GM12878 (cell line): ENCODE data around the gene PKD1L1. TPM values are rescaled to one million over a fixed set of nuclear protein-coding genes. Genes with fewer than 3 reads are reported as not detected.

Experiments used
- ATAC-seq: fragments of 200-7000 bp; cut with Tn5 transposase; 3 replicates; pipeline ENCODE4 v1.9.1; 2020; ENCODE audit warnings: mild to moderate bottlenecking, moderate library complexity
- BruUV-seq: library from RNA; stranded (reverse); fragments of 400-500 nt; replicated peaks from 2 replicates; lab custom pipeline; 2021; lab: Mats Ljungman, UMichigan
- CTCF ChIA-PET: fragments of 300-600 bp; sonication (Branson Sonifier 250); formaldehyde crosslinking; extraction: SDS; loops from one replicate; lab custom pipeline; 2021; ENCODE audit warnings: inconsistent platforms; lab: Yijun Ruan, JAX
- POLR2A ChIA-PET: fragments of 350-600 bp; formaldehyde crosslinking; extraction: SDS; loops from one replicate; lab custom pipeline; 2021; ENCODE audit warnings: inconsistent platforms; lab: Charles Lee
- RAD21 ChIA-PET: fragments of 300-600 bp; sonication (Branson Sonifier 250); formaldehyde crosslinking; loops from one replicate; lab custom pipeline; 2023; ENCODE audit warnings: antibody characterized with exemption; ENCODE audit not compliant: unreplicated experiment; lab: Charles Lee
- SMC1A ChIA-PET: fragments of 300-600 bp; sonication (Branson Sonifier 250); formaldehyde crosslinking; loops from one replicate; lab custom pipeline; 2023; ENCODE audit not compliant: unreplicated experiment, uncharacterized antibody; lab: Charles Lee
- DNase-seq: peaks from one replicate; pipeline ENCODE4 v3.0.0-alpha.2; 2011; ENCODE audit warnings: low read depth, low spot score
- FAIRE-seq: peaks from 3 replicates; lab custom pipeline; 2011; peaks lifted over from hg19 to GRCh38; lab: Jason Lieb, UNC
- H2AFZ ChIP-seq: 2 replicates; pipeline ENCODE4 v1.6.0; 2011; ENCODE audit warnings: low read depth, low read length, control low read depth; ENCODE audit not compliant: control insufficient read depth
- H3K27ac ChIP-seq: 2 replicates; pipeline ENCODE4 v1.5.1; 2011; ENCODE audit warnings: control low read depth; ENCODE audit not compliant: control insufficient read depth, insufficient read depth
- H3K27me3 ChIP-seq, 2 experiments: replicated peaks in 1 of 2; 2 replicates each; pipeline versions ENCODE4 v1.6.0 to v1.6.1; 2011; ENCODE audit warnings: low read length in 1 of 2; ENCODE audit not compliant: control insufficient read depth in 2 of 2, insufficient read depth in 2 of 2
- H3K36me3 ChIP-seq, 2 experiments: 2 replicates each; pipeline ENCODE4 v1.5.1; 2011; ENCODE audit warnings: low read length in 1 of 2; ENCODE audit not compliant: control insufficient read depth in 2 of 2, insufficient read depth in 2 of 2
- H3K4me1 ChIP-seq: 2 replicates; pipeline ENCODE4 v1.6.1; 2011; ENCODE audit warnings: mild to moderate bottlenecking, low read length, moderate library complexity, mixed read lengths; ENCODE audit not compliant: control insufficient read depth, insufficient read depth
- H3K4me2 ChIP-seq: 2 replicates; pipeline ENCODE4 v1.6.0; 2011; ENCODE audit warnings: control low read depth; ENCODE audit not compliant: control insufficient read depth, insufficient read depth
- H3K4me3 ChIP-seq: fragments of 200-600 bp; sonication (generic); 2 replicates; pipeline ENCODE4 v1.5.1; 2016
- H3K79me2 ChIP-seq: 2 replicates; pipeline ENCODE4 v1.6.0; 2011; ENCODE audit warnings: low read length; ENCODE audit not compliant: control insufficient read depth, insufficient read depth
- H3K9ac ChIP-seq: 2 replicates; pipeline ENCODE4 v1.8.0; 2011; ENCODE audit warnings: low read length, control low read depth, mixed read lengths; ENCODE audit not compliant: control insufficient read depth, insufficient read depth
- H3K9me3 ChIP-seq: replicated peaks from 3 replicates; pipeline ENCODE4 v1.5.1; 2011; ENCODE audit warnings: mild to moderate bottlenecking, low read length; ENCODE audit not compliant: control insufficient read depth, insufficient read depth
- H4K20me1 ChIP-seq: 2 replicates; pipeline ENCODE4 v1.6.0; 2011; ENCODE audit not compliant: control insufficient read depth, insufficient read depth
- BCL3 ChIP-seq: IDR thresholded peaks from 2 replicates; pipeline ENCODE4 v1.6.1; 2011; ENCODE audit warnings: borderline replicate concordance, low read depth, mild to moderate bottlenecking, moderate library complexity, low read length; ENCODE audit not compliant: insufficient read depth, poor library complexity, severe bottlenecking
- CHD4 ChIP-seq: fragments of 200-600 bp; sonication (generic); IDR thresholded peaks from 2 replicates; pipeline ENCODE4 v1.6.1; 2016; ENCODE audit warnings: mild to moderate bottlenecking
- CUX1 ChIP-seq: IDR thresholded peaks from 2 replicates; pipeline ENCODE4 v1.6.1; 2012; ENCODE audit warnings: improper control_type of control experiment, low read depth, low read length; ENCODE audit not compliant: insufficient replicate concordance
- ETV6 ChIP-seq, 2 experiments: fragments of 450-650 bp in 1 of 2; IDR thresholded peaks in 1 of 2; conservative IDR thresholded peaks in 1 of 2; 2 replicates each; pipeline ENCODE4 v1.6.1; 2014; ENCODE audit warnings: antibody characterized with exemption in 1 of 2, borderline replicate concordance in 1 of 2, low read depth in 1 of 2, mild to moderate bottlenecking in 1 of 2, moderate library complexity in 1 of 2
- HDAC6 ChIP-seq: fragments of 200-600 bp; sonication (generic); IDR thresholded peaks from one replicate; pipeline ENCODE4 v1.8.0; 2017; ENCODE audit warnings: antibody characterized with exemption; ENCODE audit not compliant: unreplicated experiment
- MEF2B ChIP-seq: fragments of 450-650 bp; IDR thresholded peaks from 2 replicates; pipeline ENCODE4 v1.6.1; 2018; ENCODE audit warnings: mild to moderate bottlenecking, moderate library complexity; ENCODE audit not compliant: partially characterized antibody, poor library complexity, severe bottlenecking
- MTA2 ChIP-seq: fragments of 450-650 bp; IDR thresholded peaks from 2 replicates; pipeline ENCODE4 v1.6.1; 2016; ENCODE audit warnings: low read depth, mild to moderate bottlenecking, moderate library complexity
- NFYA ChIP-seq: IDR thresholded peaks from 2 replicates; pipeline ENCODE4 v1.6.1; 2011; ENCODE audit warnings: low read depth, mild to moderate bottlenecking, low read length, improper control_type of control experiment, borderline replicate concordance
- NFYB ChIP-seq: IDR thresholded peaks from 2 replicates; pipeline ENCODE4 v1.6.1; 2011; ENCODE audit warnings: low read depth, mild to moderate bottlenecking, low read length, improper control_type of control experiment, moderate library complexity; ENCODE audit not compliant: insufficient read depth
- NRF1 ChIP-seq: conservative IDR thresholded peaks from 2 replicates; pipeline ENCODE4 v1.6.1; 2011; ENCODE audit warnings: mild to moderate bottlenecking, low read depth, low read length, improper control_type of control experiment
- PAX5 ChIP-seq: IDR thresholded peaks from 2 replicates; pipeline ENCODE4 v1.6.1; 2011; ENCODE audit warnings: low read depth, low read length, borderline replicate concordance
- SIN3A ChIP-seq: IDR thresholded peaks from 2 replicates; pipeline ENCODE4 v1.6.1; 2012; ENCODE audit warnings: low read depth, low read length, improper control_type of control experiment
- SMAD1 ChIP-seq: fragments of 450-650 bp; IDR thresholded peaks from 2 replicates; pipeline ENCODE4 v1.6.1; 2018; ENCODE audit warnings: mild to moderate bottlenecking, low read depth; ENCODE audit not compliant: partially characterized antibody
- SMAD5 ChIP-seq: IDR thresholded peaks from 2 replicates; pipeline ENCODE4 v1.6.1; 2016; ENCODE audit warnings: antibody characterized with exemption, low read depth
- SPI1 ChIP-seq: IDR thresholded peaks from 2 replicates; pipeline ENCODE4 v1.6.1; 2011; ENCODE audit warnings: low read depth, mild to moderate bottlenecking, low read length, moderate library complexity, borderline replicate concordance; ENCODE audit not compliant: insufficient read depth
- TCF12 ChIP-seq: IDR thresholded peaks from 2 replicates; pipeline ENCODE4 v1.6.1; 2011; ENCODE audit warnings: low read depth, mild to moderate bottlenecking, low read length
- WGBS: methylation state at CpG from one replicate; pipeline ENCODE4 v1.1.6; 2016; ENCODE audit warnings: low lambda C conversion rate; ENCODE audit not compliant: insufficient replicate concordance, insufficient coverage; ENCODE audit errors: missing lambda C conversion rate; 5-methylcytosine and 5-hydroxymethylcytosine counted together
- in situ Hi-C: fragments of 300-500 bp; cut with MboI; formaldehyde crosslinking; loops from 9 replicates; pipeline ENCODE4 v1.14.3; 2018; ENCODE audit warnings: mixed read lengths
- intact Hi-C: fragments of 100-400 bp; cut with micrococcal nuclease; formaldehyde crosslinking; loops from one replicate; pipeline ENCODE4 v1.14.2; 2022; ENCODE audit not compliant: unreplicated experiment
- polyA plus RNA-seq, 11 experiments: library from polyadenylated mRNA; depleted of rRNA in 4 of 11; unstranded in 6 of 11; stranded (reverse) in 5 of 11; fragments of >200 nt; fragmentation: Nextera tagmentation in 4 of 11; fragmentation: Illumina TruSeq in 1 of 11; extraction: Ambion mirVana in 4 of 11; extraction: Trizol in 1 of 11; gene quantifications; 1 replicate in 1 of 11; 2 replicates in 10 of 11; pipeline versions ENCODE4 v1.2.1 to v1.2.3, GENCODE V29; 2011 to 2016; ENCODE audit warnings: inconsistent platforms in 2 of 11, missing spikeins in 2 of 11, low read depth in 1 of 11
- total RNA-seq, 4 experiments: library from RNA; depleted of rRNA in 3 of 4; stranded (reverse); fragments of >200 nt in 3 of 4; fragmentation: Illumina TruSeq in 1 of 4; extraction: Trizol in 1 of 4; gene quantifications; 2 replicates each; pipeline versions ENCODE4 v1.2.1 to v1.2.3, GENCODE V29; 2013 to 2021

The PKD1L1 gene
- total and polyA plus RNA-seq, 10 of the 15 experiments (the other 5 are each of a cell fraction or from before 2014, with no cell fraction given), result under 0.01 to 0.05 (median 0.02) TPM; not detected in 3

- no peaks in the 10 kb centered on the region for H3K36me3 ChIP-seq
- intact Hi-C loops (loop anchor here (2.0 kb wide), 1 partner anchor 25 kb away; no protein-coding TSS in a partner anchor), in situ Hi-C loops (loop anchor here (5.0 to 25.0 kb wide), 2 partner anchors 168 to 1818 kb away; partner anchors contain the start of gene VWC2)
- 48% methylated on average over 8 of the region's 8 CpGs for WGBS
- no peaks in the 10 kb centered on the region; a peak in 2 of 4 replicates for H3K27me3 ChIP-seq
- H3K4me2 ChIP-seq, result no peak overlapping the region
- no peak overlapping the region for H3K9ac ChIP-seq
- H4K20me1 ChIP-seq, result no peaks in the 10 kb centered on the region
- CTCF ChIA-PET, result interaction anchor here (0.7 to 4.5 kb wide), 24 partner anchors 10 to 678 kb away, joined by 3 to 68 read pairs (median 8); no protein-coding TSS in a partner anchor
- ATAC-seq, result no peak
- H3K27ac ChIP-seq, result no peak overlapping the region
- no peak overlapping the region for H3K4me3 ChIP-seq
- no peak for FAIRE-seq
- no peak for DNase-seq
- H3K79me2 ChIP-seq, result no peaks in the 10 kb centered on the region
- RAD21 ChIA-PET, result interaction anchor here (1.1 to 4.1 kb wide), 6 partner anchors 29 to 211 kb away, joined by 3 to 53 read pairs (median 10); no protein-coding TSS in a partner anchor
- H3K4me1 ChIP-seq, result peaks cover 3% of the 10 kb centered on the region
- POLR2A ChIA-PET, result no interaction called here
- SMC1A ChIA-PET, result interaction anchor here (0.8 to 2.6 kb wide), 15 partner anchors 10 to 212 kb away, joined by 3 to 33 read pairs (median 4); no protein-coding TSS in a partner anchor
- no peak overlapping the region for H2AFZ ChIP-seq
- H3K9me3 ChIP-seq, result no peaks in the 10 kb centered on the region
- BruUV-seq, result no TSS peak
- no peak for TF ChIP-seq CUX1
- TF ChIP-seq PAX5, result no peak
- no peak for TF ChIP-seq MTA2
- no peak for TF ChIP-seq ETV6 (conservative IDR thresholded peaks at IDR 0.05 in 1 of 2, IDR thresholded peaks at IDR 0.05 in 1 of 2; ENCODE audit: borderline replicate concordance in 1 of 2, low read depth in 1 of 2)
- no peak for TF ChIP-seq SIN3A
- TF ChIP-seq MEF2B, result no peak
- TF ChIP-seq HDAC6, result no peak
- no peak for TF ChIP-seq NFYB
- TF ChIP-seq NRF1, result no peak
- TF ChIP-seq CHD4, result no peak
- TF ChIP-seq TCF12, result no peak
- no peak for TF ChIP-seq NFYA
- TF ChIP-seq SMAD5, result no peak
- TF ChIP-seq BCL3, result no peak
- TF ChIP-seq SMAD1, result no peak
- TF ChIP-seq SPI1, result no peak
Observed at GRCh38 chr7:47943676-47944474, 4.4 kb downstream of the PKD1L1 start.
